ENCODE results near the gene LYSMD4. TPM values are rescaled to one million over a fixed set of nuclear protein-coding genes. Genes with fewer than 3 reads are reported as not detected.

Gene LYSMD4
- total and polyA plus RNA-seq, 2 donors (not counting 1 experiment from before 2014, with no cell fraction given) = 9.7 to 10.3 TPM

DNA sequence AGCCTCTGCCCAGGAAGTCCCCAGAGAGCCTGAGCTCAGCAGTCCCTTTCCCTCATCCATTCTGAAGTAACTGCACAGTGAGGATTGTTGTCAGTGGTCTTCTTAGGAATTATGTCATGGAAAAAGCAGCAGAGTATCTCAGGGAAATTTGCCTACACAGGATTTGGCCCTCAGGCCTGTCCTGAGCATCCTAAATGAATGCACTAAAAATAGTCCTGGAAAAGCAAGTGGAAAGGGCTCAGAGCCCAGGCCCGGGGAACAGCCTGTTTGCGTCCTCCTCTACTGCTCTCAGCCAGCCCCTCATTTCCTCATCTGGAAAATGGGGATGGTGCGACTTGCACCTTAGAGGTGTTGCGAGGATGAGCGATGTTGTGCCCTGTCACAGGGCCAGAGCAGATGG is 21.6 kb downstream of the LYSMD4 start:
- Mint-ChIP-seq H3K27ac (peak overlapping the region; percentile 20), H3K9me3 (ENCODE audit: insufficient read depth) (no peaks in the 10 kb centered on the region), H3K4me3 (no peak overlapping the region), H3K4me1 (peaks cover 2% of the 10 kb centered on the region), H3K27me3 (no peaks in the 10 kb centered on the region)
- Histone ChIP-seq H3K36me3 (replicated peaks in 1 of 2; ENCODE audit: control extremely low read depth in 1 of 2, control insufficient read depth in 1 of 2, extremely low read depth in 1 of 2, insufficient read depth in 2 of 2, low read length in 1 of 2) (peaks cover 10 to 86% of the 10 kb centered on the region in 2 experiments), H3K27me3 (replicated peaks in 1 of 4; ENCODE audit: control extremely low read depth in 1 of 4, control insufficient read depth in 3 of 4, insufficient read depth in 4 of 4, low read length in 3 of 4) (no peaks in the 10 kb centered on the region), H3K4me3 (ENCODE audit: control extremely low read depth in 1 of 5, extremely low read depth in 1 of 5, insufficient read depth in 1 of 5, low read depth in 2 of 5, low read length in 4 of 5) (no peak overlapping the region), H4K20me1 (ENCODE audit: control insufficient read depth, insufficient read depth, low read length, poor library complexity, severe bottlenecking) (no peaks in the 10 kb centered on the region), H3K27ac (ENCODE audit: low read length in 2 of 2) (no peak overlapping the region), H3K4me1 (ENCODE audit: control insufficient read depth in 2 of 2, insufficient read depth in 2 of 2, low read length in 2 of 2) (no peaks in the 10 kb centered on the region), H2AFZ (ENCODE audit: insufficient read depth, low read depth, low read length, poor library complexity, severe bottlenecking) (no peak overlapping the region), H3K9me3 (ENCODE audit: control extremely low read depth in 1 of 3, control insufficient read depth in 2 of 3, insufficient read depth in 1 of 3, low read length in 2 of 3) (no peaks in the 10 kb centered on the region), H3K9ac (ENCODE audit: low read length) (no peak overlapping the region), H3K4me2 (replicated peaks; ENCODE audit: low read depth, low read length, poor library complexity, severe bottlenecking) (no peak overlapping the region), H3K79me2 (ENCODE audit: control insufficient read depth, insufficient read depth, low read length) (no peaks in the 10 kb centered on the region)
- ChIA-PET POLR2A (no interaction called here), CTCF (interaction anchor here (1.3 kb wide), 1 partner anchor 439 kb away, joined by 5 read pairs; no protein-coding TSS in a partner anchor)
- DNase-seq = no peak
- ATAC-seq (ENCODE audit: low read depth) = no peak
- no peak for TF ChIP-seq EZH2 (IDR thresholded peaks at IDR 0.05; ENCODE audit: borderline replicate concordance, insufficient read depth, low read depth, low read length, poor library complexity, severe bottlenecking)
- TF ChIP-seq, protein P1, sequence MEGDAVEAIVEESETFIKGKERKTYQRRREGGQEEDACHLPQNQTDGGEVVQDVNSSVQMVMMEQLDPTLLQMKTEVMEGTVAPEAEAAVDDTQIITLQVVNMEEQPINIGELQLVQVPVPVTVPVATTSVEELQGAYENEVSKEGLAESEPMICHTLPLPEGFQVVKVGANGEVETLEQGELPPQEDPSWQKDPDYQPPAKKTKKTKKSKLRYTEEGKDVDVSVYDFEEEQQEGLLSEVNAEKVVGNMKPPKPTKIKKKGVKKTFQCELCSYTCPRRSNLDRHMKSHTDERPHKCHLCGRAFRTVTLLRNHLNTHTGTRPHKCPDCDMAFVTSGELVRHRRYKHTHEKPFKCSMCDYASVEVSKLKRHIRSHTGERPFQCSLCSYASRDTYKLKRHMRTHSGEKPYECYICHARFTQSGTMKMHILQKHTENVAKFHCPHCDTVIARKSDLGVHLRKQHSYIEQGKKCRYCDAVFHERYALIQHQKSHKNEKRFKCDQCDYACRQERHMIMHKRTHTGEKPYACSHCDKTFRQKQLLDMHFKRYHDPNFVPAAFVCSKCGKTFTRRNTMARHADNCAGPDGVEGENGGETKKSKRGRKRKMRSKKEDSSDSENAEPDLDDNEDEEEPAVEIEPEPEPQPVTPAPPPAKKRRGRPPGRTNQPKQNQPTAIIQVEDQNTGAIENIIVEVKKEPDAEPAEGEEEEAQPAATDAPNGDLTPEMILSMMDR (IDR thresholded peaks at IDR 0.05) = no peak
- 100% methylated on average over 4 of the region's 5 CpGs for WGBS (ENCODE audit: insufficient coverage)
- intact Hi-C loops (cut with micrococcal nuclease) = no loop called here

DNA sequence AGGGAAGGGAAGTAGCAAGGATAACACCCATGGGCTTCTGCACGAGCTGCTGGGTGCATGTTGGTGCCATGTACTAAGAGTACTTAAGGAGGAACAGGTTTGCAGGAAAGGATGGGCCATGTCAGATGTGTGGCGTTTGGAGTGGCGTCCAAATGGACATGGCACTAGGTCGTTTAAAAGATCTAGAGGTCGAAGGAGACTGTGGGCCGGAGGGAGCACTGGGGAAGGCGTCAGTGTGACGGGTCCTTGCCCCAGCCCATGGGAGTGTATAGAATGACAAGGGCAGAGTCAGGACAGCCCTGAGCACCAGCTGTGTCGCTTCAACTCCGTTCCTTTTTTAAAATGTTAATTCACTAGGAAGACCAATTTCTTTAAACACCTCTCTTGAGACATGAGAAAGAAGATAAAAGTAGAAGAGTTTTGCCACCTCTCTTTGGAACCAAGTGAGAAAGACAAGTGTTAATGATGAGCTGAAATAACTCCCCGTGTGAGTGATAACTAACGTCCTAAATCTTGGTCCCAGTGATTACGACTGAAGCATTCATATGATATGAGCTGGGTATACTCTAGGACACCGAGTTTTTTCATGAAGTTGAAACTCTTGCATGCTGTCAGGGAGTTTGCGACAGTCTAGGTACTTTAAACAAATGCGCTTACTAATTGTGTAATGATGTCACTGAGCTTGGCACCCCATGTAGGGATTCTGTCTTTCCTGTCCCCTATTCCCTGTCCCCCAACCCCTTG is 23.8 kb downstream of the LYSMD4 start:
- Histone ChIP-seq H3K36me3 (replicated peaks in 1 of 2; ENCODE audit: control extremely low read depth in 1 of 2, control insufficient read depth in 1 of 2, extremely low read depth in 1 of 2, insufficient read depth in 2 of 2, low read length in 1 of 2) (peaks cover 10 to 72% of the 10 kb centered on the region in 2 experiments), H3K4me2 (replicated peaks; ENCODE audit: low read depth, low read length, poor library complexity, severe bottlenecking) (no peak overlapping the region), H2AFZ (ENCODE audit: insufficient read depth, low read depth, low read length, poor library complexity, severe bottlenecking) (no peak overlapping the region), H3K27ac (ENCODE audit: low read length in 2 of 2) (no peak overlapping the region), H4K20me1 (ENCODE audit: control insufficient read depth, insufficient read depth, low read length, poor library complexity, severe bottlenecking) (no peaks in the 10 kb centered on the region), H3K9me3 (ENCODE audit: control extremely low read depth in 1 of 3, control insufficient read depth in 2 of 3, insufficient read depth in 1 of 3, low read length in 2 of 3) (no peaks in the 10 kb centered on the region), H3K79me2 (ENCODE audit: control insufficient read depth, insufficient read depth, low read length) (peaks cover 4% of the 10 kb centered on the region), H3K4me3 (ENCODE audit: control extremely low read depth in 1 of 5, extremely low read depth in 1 of 5, insufficient read depth in 1 of 5, low read depth in 2 of 5, low read length in 4 of 5) (no peak overlapping the region), H3K9ac (ENCODE audit: low read length) (no peak overlapping the region), H3K4me1 (ENCODE audit: control insufficient read depth in 2 of 2, insufficient read depth in 2 of 2, low read length in 2 of 2) (peaks cover 0 to under 1% of the 10 kb centered on the region in 2 donors), H3K27me3 (replicated peaks in 1 of 4; ENCODE audit: control extremely low read depth in 1 of 4, control insufficient read depth in 3 of 4, insufficient read depth in 4 of 4, low read length in 3 of 4) (no peaks in the 10 kb centered on the region)
- intact Hi-C loops (cut with micrococcal nuclease) = no loop called here
- WGBS (ENCODE audit: insufficient coverage) = 95% methylated on average over 11 of the region's 16 CpGs
- TF ChIP-seq, protein P1 (IDR thresholded peaks at IDR 0.05) = no peak
- no peak for TF ChIP-seq EZH2 (IDR thresholded peaks at IDR 0.05; ENCODE audit: borderline replicate concordance, insufficient read depth, low read depth, low read length, poor library complexity, severe bottlenecking)
- Mint-ChIP-seq H3K4me3 (no peak overlapping the region), H3K27me3 (no peaks in the 10 kb centered on the region), H3K9me3 (ENCODE audit: insufficient read depth) (no peaks in the 10 kb centered on the region), H3K4me1 (peaks cover 5% of the 10 kb centered on the region), H3K27ac (no peak overlapping the region)
- DNase-seq (no peak), ATAC-seq (ENCODE audit: low read depth) (no peak)
- CTCF ChIA-PET = interaction anchor here (0.8 to 3.0 kb wide), 3 partner anchors 19 to 436 kb away, joined by 3 to 25 read pairs (median 3); no protein-coding TSS in a partner anchor
- POLR2A ChIA-PET = no interaction called here
